HG03103 (cell line): ENCODE measurements around the gene FAM114A1.

Experiments
- ATAC-seq: cut with Tn5 transposase; IDR thresholded peaks from one replicate; pipeline ENCODE4 v1.9.1; 2021; ENCODE audit warnings: low read depth; ENCODE audit not compliant: unreplicated experiment

FAM114A1 gene

DNA sequence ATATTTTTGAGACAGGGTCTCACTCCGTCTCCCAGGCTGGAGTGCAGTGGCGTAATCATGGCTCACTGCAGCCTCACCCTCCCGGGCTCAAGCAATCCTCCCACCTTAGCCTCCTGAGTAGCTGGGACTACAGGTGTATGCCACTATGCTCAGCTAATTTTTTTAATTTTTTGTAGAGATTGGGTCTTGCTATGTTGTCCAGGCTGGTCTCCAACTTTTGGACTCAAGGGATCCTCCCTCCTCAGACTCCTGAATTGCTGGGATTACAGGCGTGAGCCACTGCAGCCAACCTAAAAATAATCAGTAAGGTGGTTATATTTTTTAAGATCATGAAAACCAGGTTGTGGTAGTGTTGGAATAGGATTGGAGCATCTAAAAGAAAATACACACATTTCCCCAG lies 126.5 kb downstream of the FAM114A1 start:
- no peak for ATAC-seq
